Left cardiac atrium (tissue), 4 donors: ENCODE measurements around the gene LRRC3B. TPM values are rescaled to one million over a fixed set of nuclear protein-coding genes. Genes with fewer than 3 reads are reported as not detected.
A peak's percentile ranks its signal among the peaks of the same experiment; 100 is the strongest.
"Not testable (repeated sequence)": the region's sequence is repeated elsewhere in the genome, so short reads cannot be mapped to it uniquely, and the experiment has no call there.

ENCODE experiments used
- ATAC-seq, 2 donors: fragments of 200-7000 bp; cut with Tn5 transposase; one replicate each; pipeline ENCODE4 v1.9.1; 2020; ENCODE audit warnings: mild to moderate bottlenecking in 2 of 2, moderate library complexity in 2 of 2
- DNase-seq: peaks from one replicate; pipeline ENCODE4 v3.0.0-alpha.2; 2020
- intact Hi-C, 2 donors: fragments of 100-400 bp; cut with DNase I; formaldehyde crosslinking; loops; one replicate each; pipeline versions ENCODE4 v1.14.1 to v1.15.1; 2022 to 2023
- long read RNA-seq: library from polyadenylated mRNA; unstranded; transcript quantifications from one replicate; pipeline ENCODE4 v2.0.0, GENCODE V29; 2021
- total RNA-seq, 2 donors: library from RNA; stranded (reverse); fragmentation: NEBNext Ultra II Directional; extraction: Animal tissue kit (Norgen Biotek cat#: 25700); gene quantifications; one replicate each; pipeline ENCODE4 v1.2.1, GENCODE V29; 2021
- donor health status: DM: no; HTN: yes; CAD: no.
- donor health status: DM: no; HTN: yes; CAD: no; lungs with severe emphysema.
- donor health status: DM: yes; HTN: yes; CAD: no.
- donor health status: Dilated cardiomyopathy.

LRRC3B gene, protein sequence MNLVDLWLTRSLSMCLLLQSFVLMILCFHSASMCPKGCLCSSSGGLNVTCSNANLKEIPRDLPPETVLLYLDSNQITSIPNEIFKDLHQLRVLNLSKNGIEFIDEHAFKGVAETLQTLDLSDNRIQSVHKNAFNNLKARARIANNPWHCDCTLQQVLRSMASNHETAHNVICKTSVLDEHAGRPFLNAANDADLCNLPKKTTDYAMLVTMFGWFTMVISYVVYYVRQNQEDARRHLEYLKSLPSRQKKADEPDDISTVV
- total RNA-seq = under 1 TPM; 0.18 to 0.29 TPM
- long read RNA-seq = 0 reads

DNA sequence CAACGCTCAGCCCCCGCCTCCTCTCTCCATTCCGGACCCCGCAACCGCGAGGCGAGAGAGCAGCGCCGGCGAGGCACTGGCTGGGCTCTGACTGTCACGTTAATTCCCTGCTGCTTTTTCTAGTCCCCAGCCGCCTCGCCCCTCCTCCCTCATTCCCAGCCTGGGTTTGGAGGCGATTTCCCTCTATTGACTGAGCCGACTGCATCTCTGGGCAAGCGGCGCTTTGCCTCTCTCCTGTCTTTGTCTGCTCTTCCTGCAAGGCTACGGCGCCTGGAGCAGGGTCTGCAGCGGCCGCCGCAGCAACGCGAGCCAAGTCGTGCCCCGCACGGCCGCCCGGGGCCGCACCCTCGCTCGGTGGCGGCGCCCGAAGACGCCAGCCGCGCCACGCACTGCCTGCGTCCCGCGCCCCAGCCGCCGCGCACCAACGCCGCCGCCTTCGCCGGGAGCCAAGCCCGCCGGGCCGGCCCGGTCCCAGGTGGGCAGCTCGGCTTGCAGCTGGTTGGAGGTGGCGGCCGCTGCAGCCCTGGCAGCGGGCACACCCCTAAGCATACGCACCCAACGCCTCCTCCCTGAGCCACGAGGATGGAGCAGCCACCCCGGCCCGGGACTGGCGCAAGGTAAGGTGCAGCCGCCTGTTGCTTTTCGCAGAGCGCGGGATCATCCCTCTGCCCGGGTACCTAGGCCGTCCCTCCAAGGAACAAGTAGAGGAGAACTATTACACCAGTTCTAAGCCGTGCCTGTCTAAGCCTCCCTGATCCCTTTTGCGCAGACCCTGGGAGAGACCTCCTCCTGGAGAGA lies at the start of gene LRRC3B:
TSS of gene LRRC3B (plus strand) at position 152 of the 798 bp plus-strand sequence. CDS start 86,901 bp downstream, outside the sequence.
- intact Hi-C loops = no loop called here
- no peak for DNase-seq
- ATAC-seq = peak in 1 of 2 donors; percentile 27

DNA sequence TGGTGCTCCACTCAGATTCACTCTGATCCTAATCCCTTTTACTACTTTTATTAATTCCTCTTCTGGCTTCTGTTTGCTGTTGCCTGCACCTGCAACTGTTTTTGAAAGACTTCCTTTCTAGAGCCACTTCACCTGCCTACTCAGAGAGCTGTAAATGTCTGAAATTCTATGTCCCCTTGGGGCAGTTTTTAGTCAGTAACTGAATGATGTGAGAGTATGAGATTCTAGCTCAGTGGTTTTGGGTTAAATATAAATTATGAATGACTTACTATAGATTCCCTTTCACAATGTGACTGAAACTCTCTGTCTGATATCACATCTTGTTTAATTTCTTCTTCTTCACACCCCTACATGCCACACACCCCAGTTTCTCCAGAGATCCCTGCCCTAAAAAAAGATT lies 47.8 kb upstream of the LRRC3B start:
- intact Hi-C loops = loop anchor here in 1 of 2 donors (10.0 kb wide), 1 partner anchor 130 kb away; no protein-coding TSS in a partner anchor
- ATAC-seq (no peak), DNase-seq (no peak)

DNA sequence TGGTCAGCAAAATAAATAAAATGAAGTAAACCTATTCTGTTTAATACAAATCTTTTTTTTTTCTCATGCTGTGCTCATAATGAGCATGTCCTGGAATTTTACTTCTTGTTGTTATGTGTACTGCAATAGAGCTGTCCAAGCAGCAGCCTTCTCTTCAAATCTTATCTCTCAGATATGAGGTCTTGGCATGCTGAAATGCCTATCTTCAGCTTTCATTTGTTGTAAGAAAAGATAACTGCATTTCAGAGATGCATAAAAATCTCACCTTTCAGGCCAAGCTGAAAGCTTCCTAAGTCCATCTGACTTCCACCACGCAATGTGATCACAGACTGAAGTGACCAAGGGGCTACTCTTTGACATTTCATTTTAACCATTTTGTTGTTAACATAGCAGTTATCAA lies 43.5 kb upstream of the LRRC3B start:
- intact Hi-C loops = loop anchor here in 1 of 2 donors (10.0 kb wide), 1 partner anchor 126 kb away; no protein-coding TSS in a partner anchor
- DNase-seq = no peak
- no peak for ATAC-seq

DNA sequence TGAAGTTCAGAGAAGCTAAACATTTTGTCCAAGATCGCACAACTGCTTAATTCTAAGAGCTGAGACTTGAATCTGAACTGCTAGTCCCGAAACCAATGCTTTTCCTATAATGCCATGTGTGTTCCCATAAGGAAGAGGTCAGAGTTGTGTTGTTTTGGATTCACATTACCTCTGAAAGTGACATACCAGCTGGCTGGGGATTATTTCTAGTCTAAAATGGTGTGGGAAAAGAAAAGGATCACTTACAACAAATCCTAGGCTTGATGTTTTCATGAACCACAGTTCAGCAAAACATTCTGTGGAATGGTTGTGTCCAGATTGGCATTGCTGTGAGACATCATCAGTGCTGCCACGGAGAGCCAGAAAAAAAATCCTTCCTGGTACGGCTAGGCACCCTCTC lies 35.0 kb upstream of the LRRC3B start:
- DNase-seq (no peak), ATAC-seq (no peak)
- intact Hi-C loops = no loop called here

DNA sequence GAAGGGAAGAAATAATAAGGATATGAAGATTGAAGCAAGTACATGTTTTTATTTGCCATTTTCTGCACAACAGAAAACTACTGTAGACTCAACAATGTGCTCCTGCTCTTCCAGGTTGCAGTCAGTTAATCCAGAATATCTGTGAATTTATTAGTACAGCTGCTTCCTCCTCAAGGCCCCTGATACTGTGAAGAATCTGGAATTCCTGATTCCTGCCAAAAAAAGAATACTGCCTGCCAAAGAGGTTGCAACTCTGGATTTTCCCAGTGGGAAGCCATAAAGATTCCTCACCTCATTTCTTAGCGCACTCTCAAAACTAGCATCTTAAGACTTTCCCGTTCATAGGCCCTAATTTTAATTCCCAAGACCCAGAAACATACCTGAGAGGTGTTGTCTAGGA lies 33.6 kb upstream of the LRRC3B start:
- no peak for DNase-seq
- no peak for ATAC-seq
- intact Hi-C loops = no loop called here

DNA sequence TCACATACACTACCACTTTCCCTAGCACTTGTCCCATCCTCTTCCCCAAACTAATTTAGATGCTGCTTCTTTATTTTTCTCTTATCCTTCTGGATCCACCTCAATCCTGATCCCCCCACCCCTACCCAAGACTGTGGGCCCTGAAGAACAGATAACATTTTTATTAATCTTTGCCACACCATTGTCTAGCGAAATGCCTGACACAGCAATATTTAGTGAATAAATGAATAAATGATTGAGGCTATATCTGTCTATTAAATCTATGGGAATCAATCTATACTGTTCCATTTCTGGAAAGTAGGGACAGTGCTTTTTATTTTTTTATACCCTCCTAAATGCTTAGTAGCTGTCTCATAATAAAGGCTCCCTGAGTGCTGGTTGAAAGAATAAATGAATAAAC lies 32.9 kb upstream of the LRRC3B start:
- intact Hi-C loops = no loop called here
- no peak for ATAC-seq
- no peak for DNase-seq

DNA sequence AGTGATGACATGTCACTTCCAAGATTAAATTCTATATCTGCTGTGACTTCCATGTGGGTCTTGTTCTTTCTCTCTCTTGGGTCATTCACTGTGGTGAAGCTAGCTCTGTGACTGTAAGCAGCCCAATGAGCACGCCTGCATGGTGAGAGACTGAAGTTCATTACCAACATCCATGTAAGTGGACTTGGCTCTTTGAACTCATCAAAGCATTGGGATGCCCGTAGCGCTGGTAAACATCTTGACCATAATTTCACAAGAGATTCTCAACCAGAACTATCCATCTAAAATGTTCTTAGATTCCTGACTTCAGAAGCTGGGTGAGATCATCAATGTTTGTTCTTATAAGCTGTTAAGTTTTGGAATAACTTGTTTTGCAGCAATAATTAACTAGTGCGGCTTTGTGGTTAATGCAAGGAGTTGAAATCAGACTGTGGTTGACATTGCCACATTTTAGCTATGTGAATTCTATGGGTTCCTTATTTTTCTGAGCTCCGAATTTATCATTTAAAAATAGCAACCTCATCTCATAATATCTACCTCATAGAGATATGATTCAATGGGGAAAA lies 31.6 kb upstream of the LRRC3B start:
- no peak for DNase-seq
- intact Hi-C loops = no loop called here
- ATAC-seq = no peak

DNA sequence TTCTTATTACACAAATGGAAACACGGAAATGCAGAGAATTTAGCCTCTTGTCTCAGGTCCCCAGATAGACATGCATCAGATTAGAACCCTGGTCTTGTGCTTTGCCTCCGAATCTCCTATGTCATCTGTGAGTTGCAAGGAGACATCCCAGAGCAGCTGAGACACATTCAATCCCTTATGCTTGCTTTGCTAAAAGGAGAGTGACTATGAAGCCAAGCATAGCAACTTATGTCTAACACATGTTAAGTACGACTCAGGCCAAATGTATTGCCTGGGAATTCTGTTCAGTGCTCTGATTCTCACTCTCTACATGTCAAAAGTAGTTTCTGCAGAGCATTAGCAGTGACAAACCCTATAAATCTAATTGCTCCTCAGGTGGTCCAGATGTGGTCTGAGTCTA lies 30.6 kb upstream of the LRRC3B start:
- no peak for DNase-seq
- intact Hi-C loops = no loop called here
- no peak for ATAC-seq

DNA sequence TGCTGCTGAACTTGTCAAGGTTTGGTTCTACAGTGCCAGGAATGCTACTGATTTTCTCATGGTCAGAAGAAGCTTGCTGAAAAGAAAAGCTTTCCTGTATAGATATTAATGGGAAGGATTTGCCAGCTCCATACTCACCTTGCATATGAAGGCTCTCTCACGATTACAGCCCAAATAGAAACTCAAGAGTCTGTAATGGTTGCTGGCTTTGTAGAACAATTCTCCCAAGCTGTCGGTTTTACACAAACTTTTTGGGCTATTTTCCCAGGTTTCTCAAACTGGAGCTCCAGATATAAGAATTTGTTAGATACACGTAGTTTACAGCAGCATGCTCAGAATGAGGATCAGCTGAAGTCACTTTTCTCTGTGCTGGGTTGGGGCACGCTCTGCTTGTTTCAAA lies 30.1 kb upstream of the LRRC3B start:
- intact Hi-C loops = no loop called here
- ATAC-seq (no peak), DNase-seq (no peak)

DNA sequence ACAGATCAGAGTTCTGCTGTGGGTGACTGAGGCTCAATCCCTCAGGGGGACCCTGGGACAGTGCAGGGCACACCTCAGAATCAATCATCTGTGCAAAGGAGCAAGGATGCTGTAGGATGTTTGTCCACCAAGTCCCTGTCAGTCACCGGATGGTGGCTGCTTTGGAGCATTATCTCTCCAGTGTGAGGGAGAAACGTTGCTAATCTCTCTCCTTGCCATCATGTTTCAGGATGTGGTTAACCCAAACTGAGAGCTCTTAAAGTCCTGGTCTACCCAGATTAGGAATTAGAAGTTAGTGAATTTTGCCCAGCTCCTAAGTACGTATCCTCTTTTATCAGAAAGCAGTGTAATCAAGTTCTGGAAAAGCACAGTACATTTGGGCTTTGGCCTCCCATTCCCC lies 26.2 kb upstream of the LRRC3B start:
- ATAC-seq (no peak), DNase-seq (no peak)
- intact Hi-C loops = no loop called here

DNA sequence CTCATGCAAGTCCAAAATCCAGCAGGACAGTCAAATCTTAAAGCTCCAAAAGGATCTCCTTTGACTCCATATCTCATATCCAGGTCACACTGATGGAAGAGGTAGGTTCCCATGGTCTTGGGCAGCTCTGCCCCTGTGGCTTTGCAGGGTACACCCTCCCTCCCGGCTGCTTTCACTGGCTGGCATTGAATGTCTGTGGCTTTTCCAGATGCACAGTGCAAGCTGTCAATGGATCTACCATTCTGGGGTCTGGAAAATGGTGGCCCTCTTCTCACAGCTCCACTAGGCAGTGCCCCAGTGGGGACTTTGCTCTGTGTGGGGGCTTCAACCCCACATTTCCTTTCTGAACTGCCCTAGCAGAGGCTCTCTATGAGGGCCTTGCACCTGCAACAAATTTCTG lies 19.3 kb upstream of the LRRC3B start:
- intact Hi-C loops, DNase-seq, ATAC-seq: not testable (repeated sequence)

DNA sequence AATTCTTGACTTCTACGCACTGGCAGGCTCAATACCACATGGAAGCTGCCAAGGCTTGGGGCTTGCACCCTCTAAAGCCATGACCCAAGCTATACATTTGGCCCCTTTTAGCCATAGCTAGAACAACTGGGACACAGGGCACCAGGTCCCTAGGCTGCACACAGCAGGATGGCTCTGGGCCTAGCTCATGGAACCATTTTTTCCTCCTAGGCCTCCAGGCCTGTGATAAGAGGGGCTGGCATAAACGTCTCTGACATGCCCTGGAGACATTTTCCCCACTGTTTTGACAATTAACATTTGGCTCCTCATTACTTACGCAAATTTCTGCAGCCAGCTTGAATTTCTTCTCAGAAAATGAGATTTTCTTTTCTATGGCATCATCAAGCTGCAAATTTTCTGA lies 18.8 kb upstream of the LRRC3B start:
- ATAC-seq, DNase-seq, intact Hi-C loops: not testable (repeated sequence)

DNA sequence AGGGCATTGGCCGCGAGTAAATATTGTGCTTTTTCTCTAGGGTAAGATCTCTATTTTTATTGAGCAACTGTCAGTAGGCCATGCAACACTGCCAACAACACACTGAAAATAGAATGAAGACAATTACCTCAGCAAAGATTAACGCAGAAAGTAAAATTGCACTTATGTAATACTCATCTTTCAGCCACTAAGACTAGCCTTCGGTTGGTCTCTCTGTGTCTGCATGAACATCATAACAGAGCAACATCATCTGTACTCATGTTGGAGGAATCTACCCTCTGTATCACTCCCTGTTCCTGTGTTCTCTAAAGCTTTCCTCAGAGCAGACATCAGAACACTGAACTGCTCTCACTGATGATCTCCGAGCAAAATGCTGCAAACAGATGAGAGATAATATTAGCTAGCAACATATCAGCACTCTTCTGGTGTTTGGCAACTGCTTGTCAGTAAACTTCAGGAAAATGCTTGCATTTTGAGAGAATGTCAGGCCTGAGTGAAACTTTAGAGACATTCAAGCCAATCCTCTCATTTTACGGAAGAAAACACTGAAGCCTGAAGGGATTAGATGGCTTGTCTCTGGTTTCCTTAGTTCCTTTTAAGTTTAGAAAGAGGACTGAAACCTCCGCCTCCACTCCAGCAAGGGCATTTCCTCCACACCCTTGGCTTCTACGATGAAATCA lies 8.4 kb upstream of the LRRC3B start:
- intact Hi-C loops = no loop called here
- DNase-seq = no peak
- ATAC-seq = peak in 1 of 2 donors; percentile 69

DNA sequence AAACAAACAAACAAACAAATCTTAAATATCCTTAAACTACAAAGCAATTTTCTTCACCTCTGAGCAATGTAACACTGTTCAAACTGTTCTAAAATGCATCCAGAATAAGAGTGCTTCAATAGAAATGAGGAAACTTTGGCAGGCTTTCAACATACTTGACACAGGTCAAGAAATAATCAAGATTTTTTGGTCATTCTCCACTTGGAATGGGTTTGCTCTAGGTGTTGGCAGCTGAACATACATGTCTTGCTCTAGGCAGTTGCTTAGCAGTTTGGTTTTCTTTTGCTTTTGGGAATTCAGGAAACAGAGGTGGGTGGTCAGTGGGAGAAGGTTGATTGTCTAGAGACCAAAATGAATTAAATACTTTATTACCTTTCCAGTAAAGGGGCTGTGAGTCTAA lies 1.4 kb upstream of the LRRC3B start:
- intact Hi-C loops = no loop called here
- DNase-seq (no peak), ATAC-seq (no peak)

DNA sequence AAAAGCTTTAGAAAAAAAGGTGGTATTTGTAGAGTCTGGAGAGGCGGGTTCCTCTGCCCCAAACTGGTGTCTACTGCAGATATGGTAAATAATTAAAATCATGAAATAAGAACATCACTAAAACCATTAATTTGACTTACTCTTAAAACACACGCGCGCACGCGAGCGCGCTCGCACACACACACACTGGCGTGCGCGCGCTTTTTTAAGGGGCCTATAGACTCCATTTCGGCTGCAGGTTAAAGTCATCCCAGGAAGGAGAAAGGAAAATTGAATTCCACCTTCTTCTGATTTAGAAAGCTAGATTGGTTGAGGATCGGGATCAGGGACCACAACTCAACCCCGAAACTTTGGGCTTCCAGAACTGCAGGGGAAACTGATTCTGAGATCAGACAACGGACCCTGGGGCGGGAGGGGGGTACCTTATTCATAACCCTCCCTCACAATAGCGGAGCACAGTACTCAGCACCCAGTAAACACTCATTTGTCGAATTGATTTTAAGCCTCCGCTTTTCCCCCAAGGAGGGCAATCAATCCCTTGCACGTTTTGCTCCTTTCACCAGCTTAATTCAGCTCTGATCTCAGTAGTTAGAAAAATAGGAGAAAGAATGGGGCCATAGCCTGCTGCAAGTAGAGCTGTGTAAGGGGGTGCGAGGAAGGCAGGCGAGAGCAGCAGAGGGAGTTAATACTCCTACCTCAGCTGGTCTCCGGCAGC lies 509 bp upstream of the LRRC3B start:
- intact Hi-C loops = no loop called here
- ATAC-seq (no peak), DNase-seq (no peak)

DNA sequence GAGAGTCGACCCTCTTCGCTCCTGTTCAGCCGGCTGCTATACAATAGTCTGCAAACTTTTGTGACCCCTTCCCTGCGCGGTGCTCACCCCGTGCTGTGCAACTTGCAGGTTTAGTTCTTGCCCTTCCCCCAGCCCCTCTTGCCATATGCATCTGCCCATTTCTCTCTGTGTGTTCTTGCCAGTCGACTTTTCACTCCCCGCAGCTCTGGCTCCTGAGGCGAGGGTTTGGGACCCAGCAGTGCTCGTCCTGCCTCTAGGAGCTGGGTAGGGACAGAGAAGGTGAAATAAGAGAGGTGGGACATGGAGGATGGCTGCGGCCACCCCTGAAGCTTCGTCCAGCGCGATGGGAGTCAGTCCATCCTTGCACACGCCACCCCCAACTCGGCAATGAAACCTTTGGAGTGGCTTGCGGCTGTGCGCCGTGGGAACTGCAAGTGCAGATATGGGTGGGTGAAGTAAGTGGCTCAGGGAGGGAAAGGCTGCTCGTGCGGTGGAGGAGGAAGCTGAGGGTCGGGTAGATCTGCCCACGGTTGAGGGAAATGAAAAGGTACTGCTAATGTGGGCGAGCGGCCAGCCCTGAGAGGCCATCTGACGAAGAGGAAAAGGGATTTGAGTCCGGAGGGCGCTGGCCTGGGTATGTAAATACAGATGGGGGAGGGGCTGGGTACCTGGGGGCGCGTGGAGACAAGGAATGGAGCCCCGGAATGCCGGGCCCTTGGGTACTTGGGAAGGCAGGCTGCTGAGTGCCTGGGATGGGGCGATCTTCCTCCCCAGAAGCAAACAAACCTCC lies 1.0 kb downstream of the LRRC3B start:
- DNase-seq (no peak), ATAC-seq (no peak)
- intact Hi-C loops = no loop called here

DNA sequence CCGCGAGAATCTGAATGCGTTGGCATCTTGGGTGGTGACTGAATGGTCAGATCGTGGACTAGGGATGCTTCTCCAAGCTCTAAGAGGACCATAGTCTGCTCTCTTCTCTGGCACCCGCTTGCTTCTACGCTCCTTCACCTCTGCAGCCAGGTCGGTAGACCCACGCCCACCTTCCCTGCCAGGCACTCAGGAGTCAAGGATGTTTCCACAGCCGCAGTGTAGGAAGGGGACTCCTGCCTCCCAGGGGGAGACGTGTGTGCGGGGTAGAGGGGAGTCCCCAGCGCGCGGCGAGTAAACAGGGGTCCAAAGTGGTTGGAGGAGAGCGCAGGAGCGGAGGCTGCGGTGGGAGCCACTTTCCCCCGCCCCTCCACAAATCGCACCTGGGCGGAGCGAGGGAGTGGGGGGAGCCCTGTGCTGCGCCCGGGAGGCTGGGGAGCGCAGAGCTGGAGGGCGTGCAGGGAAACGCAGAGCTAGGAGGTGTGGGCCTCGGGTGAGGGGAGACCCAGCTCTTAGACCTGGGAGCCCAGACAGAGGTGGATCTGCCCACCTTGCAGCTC lies 1.7 kb downstream of the LRRC3B start:
- intact Hi-C loops = no loop called here
- ATAC-seq (no peak), DNase-seq (no peak)

DNA sequence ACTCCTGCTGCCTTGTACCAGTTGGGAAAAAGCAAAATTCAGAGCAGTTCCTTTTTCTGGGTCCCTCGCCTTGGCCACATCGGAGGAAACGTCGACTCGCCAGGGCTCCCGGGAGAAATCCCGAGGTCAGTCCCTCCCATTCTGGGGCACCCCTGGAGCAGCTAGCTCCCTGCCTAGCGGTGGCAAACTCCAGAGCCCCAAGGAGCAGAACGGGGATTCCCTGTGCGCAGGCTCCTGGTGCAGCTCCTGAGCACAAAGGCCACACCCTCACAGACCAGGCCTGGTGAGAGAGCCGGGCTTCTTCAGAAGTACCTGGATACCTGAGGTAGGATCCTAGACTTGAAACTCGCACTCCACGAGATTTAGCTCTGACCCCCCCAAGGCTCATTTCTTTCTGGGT lies 2.6 kb downstream of the LRRC3B start:
- no peak for ATAC-seq
- intact Hi-C loops = no loop called here
- DNase-seq = no peak
